AG20443 (cell line): Measurements from ENCODE around the gene LRRC47.

Source experiments
- DNase-seq: peaks from one replicate; pipeline ENCODE4 v3.0.0; 2012; ENCODE audit warnings: low spot score, mixed read lengths

The LRRC47 gene

DNA sequence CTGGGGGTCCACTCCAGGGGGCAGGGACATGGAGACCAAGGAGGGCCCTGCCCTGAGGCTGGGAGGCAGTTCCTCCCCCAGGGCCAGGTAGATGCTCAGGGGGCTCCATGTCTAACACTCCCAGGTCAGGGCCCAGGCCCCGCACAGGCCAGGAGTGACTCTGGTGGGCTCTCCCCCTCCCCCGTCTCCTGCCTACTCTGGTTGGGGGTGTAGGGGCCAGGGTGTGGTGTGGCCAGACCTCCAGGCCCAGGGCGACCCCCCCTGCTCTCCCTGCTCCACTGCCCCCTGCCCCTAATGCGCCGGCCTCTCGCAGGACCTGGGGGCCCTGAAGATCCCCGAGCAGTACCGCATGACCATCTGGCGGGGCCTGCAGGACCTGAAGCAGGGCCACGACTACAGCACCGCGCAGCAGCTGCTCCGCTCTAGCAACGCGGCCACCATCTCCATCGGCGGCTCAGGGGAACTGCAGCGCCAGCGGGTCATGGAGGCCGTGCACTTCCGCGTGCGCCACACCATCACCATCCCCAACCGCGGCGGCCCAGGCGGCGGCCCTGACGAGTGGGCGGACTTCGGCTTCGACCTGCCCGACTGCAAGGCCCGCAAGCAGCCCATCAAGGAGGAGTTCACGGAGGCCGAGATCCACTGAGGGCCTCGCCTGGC is 63.7 kb downstream of the LRRC47 start:
- DNase-seq, result peak; percentile 65

DNA sequence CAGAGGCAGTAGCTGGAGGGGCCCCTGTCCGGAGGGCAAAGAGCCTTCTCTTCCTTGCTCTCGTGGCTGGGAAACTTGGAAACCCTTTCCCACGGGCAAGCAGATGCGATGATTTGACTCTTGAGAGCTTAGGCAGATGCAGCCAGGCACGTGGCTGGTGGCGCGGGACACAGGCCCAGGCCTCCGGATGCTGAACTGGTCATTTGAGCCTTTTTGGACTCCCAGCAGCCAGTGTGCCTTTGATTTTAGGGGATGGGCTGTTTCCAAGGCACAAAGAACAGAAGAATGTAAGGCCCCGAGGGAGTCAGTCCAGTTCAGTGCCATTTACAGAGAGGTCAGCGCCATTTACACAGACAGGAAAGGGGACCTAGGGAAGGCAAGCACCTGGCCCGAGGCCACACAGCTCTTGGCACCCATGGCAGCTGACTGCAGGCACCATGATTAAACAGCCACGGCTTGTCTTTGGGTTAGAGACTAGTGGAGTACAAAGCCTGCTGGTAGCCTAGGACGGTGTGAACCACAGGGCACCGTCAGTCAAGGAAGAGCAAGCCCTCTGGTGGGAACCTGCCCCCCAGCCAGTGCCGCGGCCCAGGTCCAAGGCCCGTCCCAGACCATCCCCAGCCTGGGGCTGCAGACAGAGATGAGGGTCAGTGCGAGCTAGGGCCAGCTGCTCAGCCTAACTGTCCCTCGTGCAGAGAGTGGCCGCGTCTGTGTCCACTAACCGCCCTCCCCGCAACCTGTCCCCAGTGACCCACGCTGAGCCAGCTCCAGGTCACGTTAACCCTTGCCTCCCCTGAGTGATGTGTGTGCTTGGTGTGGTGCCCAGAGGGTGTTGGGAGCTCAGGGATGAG is 64.5 kb downstream of the LRRC47 start:
- DNase-seq, result no peak

- DNase-seq, result no peak
These were observed 65.6 kb downstream of the LRRC47 start for GRCh38 chr1:3730543-3731247.

- no peak for DNase-seq
These were observed 66.4 kb downstream of the LRRC47 start for GRCh38 chr1:3729594-3730542.
